Raji (cell line): ENCODE results near the gene GRID1.

Experiments used
- POLR2A ChIP-seq: IDR thresholded peaks from 2 replicates; pipeline ENCODE4 v1.6.1; 2011; ENCODE audit warnings: low read depth, low read length, control low read depth; ENCODE audit not compliant: insufficient read depth

GRID1 gene

GRCh38 chr10:86366033-86366901, at the start of gene GRID1:
Gene GRID1, minus strand, starts transcription at chr10:86366795.
- no peak for TF ChIP-seq POLR2A

- no peak for TF ChIP-seq POLR2A
These were observed 49.0 kb upstream of the GRID1 start for GRCh38 chr10:86415583-86415982.

- no peak for TF ChIP-seq POLR2A
These were observed 48.5 kb upstream of the GRID1 start for GRCh38 chr10:86415116-86415515.

GRCh38 chr10:86413046-86413728, 46.6 kb upstream of the GRID1 start:
- TF ChIP-seq POLR2A = peak; percentile 41; the same call in 1 of the 2 replicates

DNA sequence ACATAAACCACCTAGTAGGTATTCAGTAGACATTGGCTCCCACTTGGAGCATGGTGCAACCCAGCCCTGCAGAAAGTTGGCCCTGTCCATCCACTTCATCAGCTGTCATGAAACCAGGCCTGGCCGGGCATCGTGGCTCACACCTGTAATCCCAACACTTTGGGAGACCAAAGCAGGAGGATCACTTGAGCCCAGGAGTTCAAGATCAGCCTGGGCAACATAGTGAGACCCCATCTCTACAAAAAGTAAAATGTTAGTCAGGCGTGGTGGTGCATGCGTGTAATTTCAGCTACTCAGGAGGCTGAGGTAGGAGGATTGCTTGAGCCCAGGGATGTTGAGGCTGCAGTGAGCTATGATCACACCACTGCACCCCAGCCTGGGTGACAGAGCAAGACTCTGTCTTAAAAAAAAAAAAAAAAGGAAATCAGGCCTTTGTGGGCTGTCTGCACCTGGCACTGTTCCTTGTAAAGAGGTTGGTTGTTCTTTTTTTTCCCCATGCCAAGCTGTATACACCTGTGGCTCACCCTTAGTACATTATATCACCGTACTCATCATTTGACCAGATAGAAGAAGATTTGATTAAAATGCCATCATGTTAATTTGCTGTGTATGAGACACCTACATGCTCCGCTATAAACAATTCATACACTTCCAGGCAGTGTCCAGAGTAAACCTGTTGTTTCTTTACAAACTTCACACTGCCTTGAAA, 45.4 kb upstream of the GRID1 start:
- TF ChIP-seq POLR2A = no peak

- TF ChIP-seq POLR2A = peak; percentile 63
These were observed 44.8 kb upstream of the GRID1 start for GRCh38 chr10:86411281-86411841.

DNA sequence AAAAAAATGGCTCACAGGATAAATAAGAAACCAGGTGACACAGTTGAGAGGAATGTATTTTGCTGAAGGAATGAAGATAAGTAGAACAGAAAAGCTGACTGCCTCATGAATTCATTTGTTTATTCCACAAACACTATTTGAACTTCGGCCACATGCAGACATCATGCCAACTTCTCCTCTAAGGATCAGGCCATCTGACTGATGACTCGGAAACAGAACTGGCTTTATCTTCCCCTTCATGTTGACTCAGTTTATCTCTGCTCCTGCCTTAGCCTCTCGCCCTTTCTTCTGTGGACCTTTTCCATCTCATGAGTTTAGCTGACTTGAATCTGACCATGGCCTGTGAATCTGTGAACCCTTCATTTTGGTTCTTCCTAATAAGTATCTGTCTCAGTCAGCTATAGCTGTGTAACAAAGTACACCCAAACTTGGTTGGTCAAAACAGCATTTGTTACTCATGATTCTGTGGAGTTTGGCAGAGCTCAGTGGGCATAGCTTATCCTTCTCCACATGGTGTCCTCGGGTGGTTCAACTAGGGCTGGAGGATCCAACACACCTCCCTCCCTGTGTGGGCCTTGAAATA, 44.0 kb upstream of the GRID1 start:
- no peak for TF ChIP-seq POLR2A

DNA sequence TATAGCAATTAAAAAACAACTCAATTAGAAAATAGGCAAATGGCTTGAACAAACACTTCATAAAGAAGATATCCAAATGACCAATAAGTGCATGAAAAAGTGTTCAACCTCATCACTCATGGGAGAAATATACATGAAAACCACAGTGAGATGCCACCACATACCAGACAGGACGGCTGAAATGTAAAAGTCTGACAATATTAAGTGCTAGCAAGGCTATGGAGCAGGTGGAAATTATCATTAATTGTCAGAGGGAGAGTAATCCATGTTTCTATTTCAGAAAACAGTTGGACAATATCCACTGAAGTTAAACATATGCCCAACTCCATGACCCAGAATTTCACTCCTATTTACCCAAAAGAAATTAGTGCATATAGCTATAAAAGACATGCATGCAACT, 42.6 kb upstream of the GRID1 start:
- no peak for TF ChIP-seq POLR2A

GRCh38 chr10:86403183-86403797, 36.7 kb upstream of the GRID1 start:
- TF ChIP-seq POLR2A = no peak

DNA sequence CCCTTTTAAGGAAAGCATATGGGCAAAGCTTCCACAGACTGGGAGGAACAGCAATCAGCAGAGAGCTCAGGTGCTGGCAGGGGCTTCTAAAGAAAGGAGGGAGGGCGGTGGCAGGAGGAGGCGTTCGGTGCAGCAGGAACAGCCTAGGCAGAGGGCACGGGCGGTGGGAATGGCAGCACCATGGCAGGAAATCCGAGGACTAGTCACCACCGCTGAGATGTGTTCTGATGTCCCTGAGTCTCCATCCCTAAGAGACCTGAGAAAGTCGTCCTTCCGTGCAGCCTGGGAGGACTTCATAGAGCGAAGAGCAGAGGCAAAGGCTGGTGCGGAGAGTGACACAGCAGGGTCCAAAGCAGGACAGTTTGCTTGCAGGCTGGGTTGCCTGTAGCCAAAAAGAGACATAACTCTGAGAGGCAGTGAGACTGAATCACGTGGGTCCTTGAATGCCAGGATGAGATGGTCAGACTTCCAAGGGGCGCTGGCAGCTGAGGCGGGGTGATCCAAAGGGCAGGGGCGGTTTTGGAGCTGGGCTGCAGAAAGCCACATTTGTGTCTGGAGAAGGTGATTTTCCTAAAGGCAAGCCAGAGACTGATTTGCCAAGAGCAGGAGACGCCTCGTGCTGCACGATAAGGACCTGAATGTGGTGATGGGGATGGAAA, 35.8 kb upstream of the GRID1 start:
- no peak; the same call in 1 of the 2 replicates for TF ChIP-seq POLR2A

- TF ChIP-seq POLR2A = no peak
These were observed 35.1 kb upstream of the GRID1 start for GRCh38 chr10:86401588-86402282.

GRCh38 chr10:86400705-86401587, 34.4 kb upstream of the GRID1 start:
- TF ChIP-seq POLR2A = peak; percentile 45

DNA sequence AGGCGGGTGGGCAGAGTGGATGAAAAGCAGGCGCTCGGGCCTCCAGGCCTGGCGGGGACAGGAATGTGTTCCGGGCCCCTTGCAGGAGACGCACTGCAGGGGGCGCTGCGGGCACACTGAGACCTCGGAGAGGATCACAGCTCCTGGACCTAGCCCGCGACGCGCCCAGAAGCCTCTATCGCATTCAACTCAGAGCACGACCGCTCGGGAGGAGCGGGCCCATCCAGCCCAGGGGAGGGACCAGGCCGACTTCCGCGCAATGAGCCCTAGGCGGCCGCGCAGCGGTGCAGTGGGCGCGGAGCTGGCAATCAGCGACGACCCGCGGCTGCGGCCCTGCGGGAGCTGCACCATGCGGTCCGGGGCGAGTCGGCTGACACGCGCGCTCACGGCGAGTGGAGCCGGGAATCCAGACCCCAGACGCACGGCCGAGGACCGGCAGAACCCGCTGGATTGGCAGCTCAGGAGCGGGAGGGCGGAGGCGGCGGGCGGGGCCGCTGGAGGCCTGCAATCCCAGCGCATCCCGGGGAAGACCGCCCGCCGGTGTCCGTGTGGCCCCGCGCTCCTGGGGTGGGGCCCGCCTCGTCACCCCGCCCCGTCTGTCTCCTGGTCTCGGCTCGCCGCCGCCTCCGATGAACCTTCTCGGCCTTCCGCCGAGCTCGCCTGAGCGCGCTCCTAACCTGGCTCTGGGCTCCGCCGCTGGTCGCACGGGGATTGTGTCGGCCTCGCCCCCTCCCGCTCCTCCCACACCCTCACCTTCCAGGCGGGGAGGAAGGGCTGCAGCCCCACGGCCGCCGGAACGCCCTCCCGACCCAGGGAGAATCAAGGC, 33.5 kb upstream of the GRID1 start:
- TF ChIP-seq POLR2A = peak; percentile 77
